EL (cell line): ENCODE data around the gene PCCB.

Experiments
- DNase-seq: peaks from one replicate; pipeline ENCODE4 v3.0.0-alpha.2; 2016

PCCB gene

DNA sequence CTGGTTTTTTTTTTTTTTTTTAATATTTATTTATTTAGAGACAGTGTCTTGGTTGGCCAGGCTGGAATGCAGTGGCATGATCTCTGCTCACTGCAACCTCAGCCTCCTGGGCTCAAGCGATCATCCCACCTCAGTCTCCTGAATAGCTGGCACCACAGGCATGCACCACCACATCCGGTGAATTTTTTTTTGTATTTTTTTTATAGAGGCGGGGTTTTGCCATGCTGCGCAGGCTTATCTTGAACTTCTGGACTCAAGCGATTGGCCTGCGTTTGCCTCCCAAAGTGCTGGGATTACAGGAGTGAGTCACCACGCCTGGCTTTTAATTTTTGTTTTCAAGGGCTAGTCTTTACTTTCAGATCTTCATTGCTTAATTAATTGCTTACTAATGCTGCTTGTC lies 13.1 kb downstream of the PCCB start:
- DNase-seq: no peak

DNA sequence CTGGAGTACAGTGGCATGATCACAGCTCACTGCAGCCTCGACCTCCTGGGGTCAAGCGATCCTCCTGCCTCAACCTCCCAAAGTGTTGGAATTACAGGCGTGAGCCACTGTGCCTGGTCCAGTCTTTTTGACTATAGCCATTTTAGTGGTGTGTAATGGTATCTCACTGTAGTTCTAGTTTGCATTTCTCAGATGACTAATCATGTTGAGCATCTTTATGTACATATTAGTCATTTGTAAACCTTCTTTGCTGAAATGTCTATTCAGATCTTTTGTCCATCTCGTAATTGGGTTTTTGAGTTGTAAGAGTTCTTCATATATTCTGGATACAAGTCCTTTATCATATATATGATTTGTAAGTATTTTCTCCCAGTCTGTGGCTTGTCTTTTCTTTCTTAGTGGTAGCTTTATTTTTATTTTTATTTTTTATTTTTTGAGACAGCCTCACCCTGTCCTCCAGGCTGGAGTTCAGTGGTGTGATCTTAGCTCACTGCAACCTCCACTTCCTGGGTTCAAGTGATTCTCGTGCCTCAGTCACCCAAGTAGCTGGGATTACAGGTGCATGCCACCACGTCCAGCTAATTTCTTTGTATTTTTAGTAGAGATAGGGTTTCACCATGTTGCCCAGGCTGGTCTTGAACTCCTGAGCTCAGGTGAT lies 16.5 kb downstream of the PCCB start:
- peak; percentile 72 for DNase-seq

DNA sequence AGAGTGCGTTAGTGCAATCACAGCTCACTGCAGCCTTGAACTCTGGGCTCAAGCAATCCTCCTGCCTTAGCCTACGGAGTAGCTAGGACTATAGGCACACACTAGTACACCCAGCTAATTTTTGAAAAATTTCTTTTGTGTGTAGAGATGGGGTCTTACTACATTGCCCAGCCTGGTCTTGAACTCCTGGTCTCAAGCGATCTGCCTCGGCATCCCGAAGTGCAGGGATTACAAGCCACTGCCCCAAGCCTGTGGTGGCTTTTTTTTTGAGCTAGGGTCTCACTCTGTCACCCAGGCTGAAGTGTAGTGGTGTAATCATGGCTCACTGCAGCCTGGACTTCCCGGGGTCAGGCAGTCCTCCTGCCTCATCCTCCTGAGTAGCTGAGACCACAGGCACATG lies 17.1 kb downstream of the PCCB start:
- no peak for DNase-seq

GRCh38 chr3:136270179-136270578 lies 20.0 kb downstream of the PCCB start:
- DNase-seq: no peak

DNA sequence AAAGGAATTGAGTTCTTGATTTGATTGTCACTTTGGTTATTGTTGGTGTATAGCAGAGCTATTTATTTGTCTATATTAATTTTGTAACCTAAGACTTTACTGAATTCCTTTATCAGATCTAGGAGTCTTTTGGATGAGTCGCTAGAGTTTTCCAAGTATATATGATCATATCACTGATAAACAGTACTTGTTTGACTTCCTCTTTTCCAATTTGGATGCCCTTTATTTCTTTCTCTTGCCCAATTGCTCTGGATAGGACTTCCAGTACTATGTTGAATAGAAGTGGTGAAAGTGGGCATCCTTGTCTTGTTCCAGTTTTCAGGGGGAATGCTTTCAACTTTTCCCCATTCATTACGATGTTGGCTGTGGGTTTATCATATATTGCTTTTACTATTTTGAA lies 21.5 kb downstream of the PCCB start:
- DNase-seq: peak; percentile 12

DNA sequence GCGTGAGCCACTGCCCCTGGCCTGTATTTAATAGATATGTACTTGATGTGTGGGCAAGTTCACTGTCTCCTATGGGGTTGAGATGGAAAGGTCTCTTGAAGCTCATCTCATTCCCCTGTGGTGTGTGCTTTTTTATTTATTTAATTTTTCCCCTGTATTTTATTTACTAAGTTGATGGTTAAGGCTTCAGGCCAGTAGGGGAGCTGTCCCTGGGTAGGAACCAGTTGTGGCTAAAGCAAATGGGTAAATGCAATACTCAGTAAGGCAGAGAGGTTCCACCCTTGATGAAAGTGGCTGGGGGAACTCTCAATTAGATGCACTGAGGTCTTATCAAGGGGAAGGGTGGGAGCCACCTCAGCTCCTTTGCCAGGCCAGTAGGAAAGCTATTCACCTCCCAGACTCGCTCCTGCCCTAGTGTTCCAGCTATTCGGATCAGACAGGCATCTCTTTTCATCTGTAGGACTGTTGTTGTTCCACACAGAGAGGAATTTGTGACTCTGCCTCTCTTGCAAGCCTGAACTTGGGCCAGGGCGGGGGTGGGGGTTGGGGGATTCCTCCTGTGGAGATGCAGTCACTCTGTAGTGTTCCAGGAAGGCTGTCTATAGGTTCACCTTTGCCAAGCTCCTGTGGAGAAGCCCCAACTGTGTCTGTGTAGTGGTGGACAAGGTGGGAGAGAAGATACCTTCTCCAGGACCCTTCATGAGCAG lies 26.1 kb downstream of the PCCB start:
- no peak for DNase-seq

DNA sequence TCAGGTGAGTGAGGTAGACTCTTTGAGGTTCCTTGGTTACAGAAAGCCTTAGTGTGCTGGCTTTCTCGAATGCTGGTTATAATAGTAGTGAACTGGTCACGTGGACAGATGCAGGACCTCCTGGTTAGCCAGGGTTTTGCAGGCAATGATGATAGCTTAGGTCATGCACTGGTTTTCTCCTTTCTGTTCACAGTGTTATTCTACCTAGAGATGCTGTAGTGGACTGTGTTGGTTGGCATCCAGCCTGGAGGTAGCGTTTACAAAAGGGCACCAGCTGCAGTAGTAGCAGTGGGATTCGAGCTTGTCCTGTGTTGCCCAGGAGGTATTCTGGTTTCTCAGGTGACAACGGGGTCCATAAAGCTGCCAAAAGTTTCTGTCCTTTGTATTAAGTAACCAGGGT lies 27.0 kb downstream of the PCCB start:
- no peak for DNase-seq

GRCh38 chr3:136277634-136278033 lies 27.5 kb downstream of the PCCB start:
- no peak for DNase-seq

DNA sequence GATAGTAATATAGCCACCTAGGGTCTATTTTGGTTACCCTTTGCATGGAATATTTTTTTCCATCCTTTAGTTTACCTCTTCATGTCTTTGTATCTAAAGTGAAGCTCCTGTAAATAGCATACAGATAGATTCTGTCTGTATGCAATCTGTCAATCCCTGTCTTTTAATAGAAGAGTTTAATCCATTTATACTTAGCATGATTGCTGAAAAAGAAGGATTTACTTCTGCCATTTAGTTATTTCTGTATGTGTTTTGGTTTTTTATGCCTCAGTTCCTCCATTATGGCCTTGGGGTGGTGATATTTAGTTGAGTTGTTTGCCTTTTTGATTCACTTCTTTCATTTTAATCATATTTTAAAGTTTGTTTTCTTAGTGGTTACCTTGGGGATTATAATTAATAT lies 29.0 kb downstream of the PCCB start:
- no peak for DNase-seq

- no peak for DNase-seq
Observed at GRCh38 chr3:136280961-136281360, 30.8 kb downstream of the PCCB start.

DNA sequence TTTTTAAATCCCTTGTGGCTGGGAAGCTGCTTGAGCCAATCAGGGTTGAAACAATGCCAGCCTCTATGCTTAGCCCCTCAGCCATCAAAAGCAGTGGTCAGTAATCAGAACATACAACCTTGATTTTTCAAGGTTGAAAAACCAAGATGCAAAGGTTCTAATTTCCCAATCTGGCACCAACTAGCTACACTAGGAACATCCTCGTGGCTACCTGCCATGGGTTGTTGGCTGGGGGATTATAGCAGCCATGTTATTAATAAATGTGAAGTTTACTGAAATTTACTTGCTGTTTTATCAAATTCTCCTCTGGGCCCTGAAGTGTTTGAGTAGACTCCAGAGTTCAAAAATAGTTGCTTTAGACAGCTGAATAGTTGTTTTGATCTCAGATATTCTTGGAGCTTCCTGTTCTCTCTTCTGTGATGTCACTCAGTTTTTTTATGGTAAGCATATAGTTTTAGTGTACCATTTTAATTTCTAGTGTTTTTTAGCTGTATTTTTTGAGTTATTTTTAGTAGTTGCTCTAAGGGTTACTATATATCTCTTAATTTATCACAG lies 31.9 kb downstream of the PCCB start:
- DNase-seq: no peak

DNA sequence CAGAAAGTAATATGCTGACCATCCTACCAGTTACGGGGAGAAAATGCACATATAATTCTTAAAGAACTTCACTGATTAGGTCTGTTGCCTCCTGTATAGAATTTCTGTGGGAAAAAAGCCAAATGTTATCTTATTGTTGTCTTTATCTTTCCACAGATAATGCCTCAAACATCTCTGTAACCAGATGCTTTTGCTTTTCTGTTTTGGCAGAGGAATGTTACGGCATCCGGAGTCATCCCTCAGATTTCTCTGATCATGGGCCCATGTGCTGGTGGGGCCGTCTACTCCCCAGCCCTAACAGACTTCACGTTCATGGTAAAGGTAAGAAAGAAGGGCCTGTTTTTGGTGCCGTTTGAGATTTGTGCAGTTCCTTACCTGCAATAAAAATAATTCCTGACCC lies 33.5 kb downstream of the PCCB start:
- DNase-seq: no peak

DNA sequence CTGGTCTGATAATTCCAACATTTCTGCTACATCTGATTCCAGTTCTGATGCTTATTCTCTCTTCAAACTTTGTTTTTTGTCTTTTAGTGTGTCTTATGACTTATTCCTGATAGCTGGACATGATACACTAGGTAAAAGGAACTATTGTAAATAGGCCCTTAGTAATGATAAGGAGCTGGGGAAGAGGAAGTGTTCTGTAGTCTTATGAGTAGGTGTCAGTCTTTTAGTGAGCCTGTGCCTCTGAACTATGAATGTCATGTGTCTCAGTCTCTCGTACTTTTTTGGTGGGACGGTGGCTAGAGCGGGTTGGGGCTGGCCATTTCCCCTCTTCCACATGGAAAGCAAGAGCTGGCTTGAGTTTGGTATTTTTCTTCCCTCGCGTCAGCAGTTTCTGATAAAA lies 41.2 kb downstream of the PCCB start:
- DNase-seq: no peak

GRCh38 chr3:136292500-136292899 lies 42.4 kb downstream of the PCCB start:
- DNase-seq: no peak

- no peak for DNase-seq
Observed at GRCh38 chr3:136293279-136293678, 43.1 kb downstream of the PCCB start.

DNA sequence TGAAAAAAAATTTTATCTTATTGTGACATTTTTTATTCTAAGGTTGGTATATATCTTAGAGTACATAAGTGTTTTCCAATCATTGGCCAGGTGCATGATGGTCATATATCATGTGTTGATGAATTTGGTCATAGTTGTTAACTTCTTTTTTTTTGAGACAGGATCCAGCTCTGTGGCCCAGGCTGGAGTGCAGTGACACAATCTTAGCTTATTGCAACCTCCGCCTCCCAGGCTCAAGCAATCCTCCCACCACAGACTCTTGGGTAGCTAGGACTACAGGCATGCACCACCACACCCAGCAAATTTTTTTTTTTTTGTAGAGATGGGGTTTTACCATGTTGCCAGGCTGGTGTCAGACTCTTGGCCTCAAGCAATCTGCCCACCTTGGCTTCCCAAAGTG lies 44.0 kb downstream of the PCCB start:
- no peak for DNase-seq

DNA sequence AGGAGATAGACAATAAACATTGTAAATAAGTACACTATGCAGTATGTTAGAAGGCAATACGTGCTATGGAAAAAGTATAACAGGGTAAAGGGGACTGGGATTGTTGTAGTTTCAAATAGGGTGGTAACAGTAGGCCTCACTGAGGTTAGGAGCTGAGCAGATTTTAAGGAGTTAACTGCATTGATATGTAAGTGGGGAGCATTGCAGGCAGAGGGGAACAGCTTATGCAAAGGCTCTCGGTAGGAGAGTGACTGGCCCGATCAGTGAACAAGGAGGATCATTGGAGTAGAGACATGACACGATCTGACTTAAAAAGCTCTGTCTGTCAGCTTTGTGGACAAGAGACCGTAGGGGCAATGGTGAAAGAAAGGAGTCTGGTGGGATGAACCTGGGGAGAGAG lies 46.8 kb downstream of the PCCB start:
- no peak for DNase-seq

- no peak for DNase-seq
Observed at GRCh38 chr3:136297826-136298225, 47.7 kb downstream of the PCCB start.

DNA sequence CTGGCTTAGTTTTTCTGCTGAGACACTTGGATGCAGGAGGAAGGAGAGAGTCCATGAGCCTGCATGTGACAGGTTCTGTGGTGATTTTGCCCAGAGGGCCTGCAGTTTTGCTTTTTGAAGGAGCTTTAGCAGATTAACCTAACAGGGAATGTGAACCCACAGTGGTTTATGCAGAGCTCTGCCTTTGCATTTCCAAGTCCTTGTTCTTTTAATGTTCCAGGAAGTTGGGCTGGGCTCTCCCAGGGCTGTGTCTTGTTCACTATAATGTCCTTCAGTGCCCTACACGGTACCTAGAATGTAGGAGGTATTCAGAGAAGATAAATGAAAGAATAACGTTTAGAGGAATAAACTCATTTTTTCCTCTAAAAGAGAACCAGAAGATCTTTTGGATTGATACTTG lies 50.3 kb downstream of the PCCB start:
- DNase-seq: no peak

DNA sequence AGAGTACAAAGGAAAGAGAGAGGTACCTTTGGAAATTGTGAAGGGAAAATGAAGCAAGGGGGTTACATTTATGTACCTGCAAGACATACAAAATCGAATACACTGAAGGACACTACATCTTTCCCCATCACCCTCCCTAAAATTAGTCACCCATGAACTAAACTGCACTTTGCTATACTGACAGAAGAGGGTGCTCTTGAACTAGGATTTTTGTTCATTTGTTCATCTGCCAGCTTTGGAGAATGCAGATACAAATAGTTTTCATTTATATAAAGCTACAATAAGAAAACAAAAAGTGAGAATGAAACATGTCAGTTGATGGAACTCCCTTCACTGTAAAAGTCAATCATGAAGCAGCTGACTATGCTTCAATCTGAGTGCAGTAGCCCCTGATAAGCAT lies 55.7 kb downstream of the PCCB start:
- no peak for DNase-seq

GRCh38 chr3:136311261-136311660 lies 61.1 kb downstream of the PCCB start:
- DNase-seq: no peak

GRCh38 chr3:136311968-136312367 lies 61.8 kb downstream of the PCCB start:
- DNase-seq: no peak

DNA sequence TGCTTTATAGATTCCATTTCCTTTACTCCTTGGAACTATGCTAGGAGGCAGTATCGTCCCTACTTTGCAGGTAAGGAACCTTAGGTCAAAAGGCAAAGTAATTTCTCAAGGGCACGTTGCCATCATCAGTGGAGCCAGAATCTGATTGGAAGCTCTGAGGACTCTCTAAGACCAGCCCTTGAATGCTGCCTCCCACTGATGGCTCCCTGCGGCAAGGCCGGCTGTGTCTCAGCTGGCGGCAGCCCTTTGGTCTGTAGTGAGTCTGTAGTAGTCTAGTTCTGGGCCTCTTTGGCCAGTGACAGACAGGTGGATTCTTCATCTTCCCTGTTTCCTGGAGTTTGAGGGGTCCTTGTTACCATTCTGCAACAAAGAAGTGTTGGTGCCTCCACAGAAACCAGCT lies 76.2 kb downstream of the PCCB start:
- no peak for DNase-seq

DNA sequence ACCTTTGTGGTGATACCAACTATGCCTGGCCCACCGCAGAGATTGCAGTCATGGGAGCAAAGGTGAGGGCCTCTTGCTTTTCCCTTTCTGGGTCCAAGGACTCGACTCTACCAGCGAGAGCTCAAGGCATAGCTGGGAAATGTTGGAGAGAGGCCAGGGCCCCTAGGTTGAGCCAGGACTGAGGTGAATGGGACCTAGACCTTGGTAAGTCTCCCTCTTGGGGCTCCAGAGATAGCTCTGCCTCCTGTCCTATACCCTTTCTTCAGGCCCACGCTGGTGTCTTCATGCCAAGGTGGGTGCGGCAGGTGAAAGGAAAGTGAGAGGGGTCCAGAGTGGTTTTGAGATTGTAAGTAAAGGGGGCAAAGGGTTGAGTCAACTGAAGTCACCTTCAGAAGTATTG lies 77.5 kb downstream of the PCCB start:
- no peak for DNase-seq

- no peak for DNase-seq
Observed at GRCh38 chr3:136329593-136329992, 79.5 kb downstream of the PCCB start.
